ENCODE measurements around the gene GABRG3. TPM values are rescaled to one million over a fixed set of nuclear protein-coding genes. Genes with fewer than 3 reads are reported as not detected.

GABRG3 gene
- total RNA-seq, 1 experiment from 2014 or later, result 0.15 TPM

GRCh38 chr15:26936502-26936901 lies 34.5 kb upstream of the GABRG3 start:
- no peak overlapping the region for H3T11ph ChIP-seq (ENCODE audit: low read length)
- no peak overlapping the region for H2BK5ac ChIP-seq (ENCODE audit: insufficient read length, low read length)
- no peak overlapping the region for H2AFZ ChIP-seq (ENCODE audit: low read length)
- H4K20me1 ChIP-seq (ENCODE audit: control insufficient read depth, insufficient read depth, insufficient read length), result no peaks in the 10 kb centered on the region
- H3K9me3 Mint-ChIP-seq, result no peaks in the 10 kb centered on the region
- H2AK5ac ChIP-seq (ENCODE audit: insufficient read length, low read length), result no peak overlapping the region
- no peaks in the 10 kb centered on the region for H3K23me2 ChIP-seq (ENCODE audit: insufficient read length, low read depth, low read length, poor library complexity, severe bottlenecking)
- no peaks in the 10 kb centered on the region for H3K4me1 Mint-ChIP-seq
- H3K4me2 ChIP-seq (ENCODE audit: insufficient read depth, insufficient read length, low read length), result no peak overlapping the region
- H4K91ac ChIP-seq (ENCODE audit: insufficient read length, low read depth, low read length), result no peak overlapping the region
- no peak overlapping the region for H4K5ac ChIP-seq (ENCODE audit: insufficient read length, low read depth, low read length)
- no peaks in the 10 kb centered on the region for H3K4me1 ChIP-seq (ENCODE audit: insufficient read depth, low read length)
- H3K79me1 ChIP-seq (ENCODE audit: insufficient read depth, low read depth, low read length, poor library complexity, severe bottlenecking), result no peaks in the 10 kb centered on the region
- no peak overlapping the region for H3K56ac ChIP-seq (ENCODE audit: insufficient read length, low read depth, low read length)
- no peak overlapping the region for H2BK12ac ChIP-seq (ENCODE audit: insufficient read length, low read depth, low read length)
- H3K23ac ChIP-seq (ENCODE audit: insufficient read length, low read depth, low read length), result no peak overlapping the region
- H4K8ac ChIP-seq (replicated peaks; ENCODE audit: insufficient read length, low read depth, low read length), result no peak overlapping the region
- no peak overlapping the region for H3K14ac ChIP-seq (ENCODE audit: insufficient read depth, low read length)
- DNase-seq, result no peak
- no CpG with 5 or more reads among the region's 5 CpGs for WGBS (ENCODE audit: extremely low coverage, insufficient read length, low lambda C conversion rate)
- no peak overlapping the region for H3K27ac Mint-ChIP-seq
- no peak overlapping the region for H3K4me3 Mint-ChIP-seq
- no peak overlapping the region for H2BK120ac ChIP-seq (ENCODE audit: low read depth, low read length, poor library complexity, severe bottlenecking)
- no peak for TF ChIP-seq CTCF (conservative IDR thresholded peaks at IDR 0.05)
- no peak overlapping the region for H3K4ac ChIP-seq (ENCODE audit: low read depth, low read length)
- no peak overlapping the region for H3K18ac ChIP-seq (ENCODE audit: insufficient read length, low read depth, low read length)
- no peaks in the 10 kb centered on the region for H3K9me3 ChIP-seq (ENCODE audit: control insufficient read depth, low read depth, low read length)
- H2BK15ac ChIP-seq (ENCODE audit: low read depth, low read length), result no peak overlapping the region
- no peak overlapping the region for H2BK20ac ChIP-seq (ENCODE audit: low read depth, low read length, poor library complexity, severe bottlenecking)
- H3K27ac ChIP-seq (ENCODE audit: insufficient read length, low read depth, low read length), result no peak overlapping the region
- H3K79me2 ChIP-seq (ENCODE audit: insufficient read depth, low read length), result no peaks in the 10 kb centered on the region
- peaks cover 1% of the 10 kb centered on the region; the same call in 1 of the 2 replicates for H3K27me3 Mint-ChIP-seq (ENCODE audit: low read depth)
- no peaks in the 10 kb centered on the region; a peak in 2 of 7 replicates for H3K36me3 Mint-ChIP-seq (ENCODE audit: insufficient read depth in 1 of 3, low read depth in 3 of 3)
- no peak overlapping the region for H3K9ac ChIP-seq (ENCODE audit: extremely low read depth, insufficient read length, low read length)
- H3K27me3 ChIP-seq (ENCODE audit: insufficient read depth, low read length), result no peaks in the 10 kb centered on the region
